HepG2 (cell line): Measurements from ENCODE around the gene SLCO4A1. TPM values are rescaled to one million over a fixed set of nuclear protein-coding genes. Genes with fewer than 3 reads are reported as not detected.

ENCODE experiments used
- CEBPB ChIP-seq: IDR thresholded peaks from 2 replicates; pipeline ENCODE4 v1.6.1; 2011; ENCODE audit warnings: low read depth, low read length, improper control_type of control experiment, borderline replicate concordance
- HOXA5 ChIP-seq: sonication (generic); formaldehyde crosslinking; IDR thresholded peaks from 2 replicates; pipeline ENCODE4 v1.4.0; 2020; ENCODE audit warnings: missing genetic modification reagents
- MIER3 ChIP-seq: IDR thresholded peaks from 2 replicates; pipeline ENCODE4 v1.6.1; 2016; ENCODE audit warnings: missing compliant biosample characterization, borderline replicate concordance
- PAXIP1 ChIP-seq: sonication (generic); formaldehyde crosslinking; conservative IDR thresholded peaks from 2 replicates; pipeline ENCODE4 v1.4.0; 2020; ENCODE audit warnings: mild to moderate bottlenecking, missing genetic modification reagents, moderate library complexity
- PHF5A ChIP-seq: IDR thresholded peaks from one replicate; pipeline ENCODE4 v1.6.1; 2018; ENCODE audit warnings: low read depth, missing genetic modification reagents; ENCODE audit not compliant: unreplicated experiment
- PHF8 ChIP-seq: sonication (generic); formaldehyde crosslinking; IDR thresholded peaks from 2 replicates; pipeline ENCODE4 v1.5.0; 2020; ENCODE audit warnings: missing genetic modification reagents
- ZBTB37 ChIP-seq: sonication (generic); formaldehyde crosslinking; IDR thresholded peaks from 2 replicates; pipeline ENCODE4 v1.4.0; 2020; ENCODE audit warnings: mild to moderate bottlenecking, missing genetic modification reagents
- ZBTB39 ChIP-seq: sonication (generic); formaldehyde crosslinking; IDR thresholded peaks from 2 replicates; pipeline ENCODE4 v1.5.0; 2020; ENCODE audit warnings: missing genetic modification reagents
- ZNF142 ChIP-seq: sonication (generic); formaldehyde crosslinking; IDR thresholded peaks from 2 replicates; pipeline ENCODE4 v1.4.0; 2020; ENCODE audit warnings: missing genetic modification reagents
- ZNF335 ChIP-seq: sonication (generic); formaldehyde crosslinking; IDR thresholded peaks from 2 replicates; pipeline ENCODE4 v1.4.0; 2020; ENCODE audit warnings: missing genetic modification reagents
- ZNF552 ChIP-seq: sonication (generic); formaldehyde crosslinking; IDR thresholded peaks from 2 replicates; pipeline ENCODE4 v1.9.0; 2022; ENCODE audit warnings: missing genetic modification reagents, mild to moderate bottlenecking, borderline replicate concordance
- ZNF580 ChIP-seq: IDR thresholded peaks from 2 replicates; pipeline ENCODE4 v1.6.1; 2016; ENCODE audit warnings: low read depth, borderline replicate concordance
- ZNF614 ChIP-seq: IDR thresholded peaks from 2 replicates; pipeline ENCODE4 v1.6.1; 2018; ENCODE audit warnings: missing biosample characterization, missing genetic modification reagents, inconsistent platforms, borderline replicate concordance
- polyA plus RNA-seq, 8 experiments: library from polyadenylated mRNA; depleted of rRNA in 3 of 8; stranded (reverse) in 7 of 8; unstranded in 1 of 8; fragments of >200 nt; fragmentation: Illumina TruSeq in 4 of 8; extraction: Trizol in 4 of 8; gene quantifications; 2 replicates each; pipeline versions ENCODE4 v1.2.1 to v1.2.3, GENCODE V29; 2011 to 2016; ENCODE audit warnings: low read depth in 4 of 8, missing spikeins in 1 of 8, mixed read lengths in 1 of 8; ENCODE audit not compliant: insufficient read depth in 1 of 8
- total RNA-seq, 5 experiments: library from RNA; depleted of rRNA; stranded (reverse); fragments of >200 nt; fragmentation: Illumina TruSeq; extraction: Trizol; gene quantifications; 2 replicates each; pipeline ENCODE4 v1.2.3, GENCODE V29; 2016; ENCODE audit warnings: low read depth in 1 of 5

SLCO4A1 gene
- total and polyA plus RNA-seq, 2 of the 13 experiments (the other 11 are each of a cell fraction or from before 2014, with no cell fraction given): 55.5 to 112 TPM

GRCh38 chr20:62638055-62638570 lies 4.2 kb upstream of the SLCO4A1 start (continued):
- TF ChIP-seq PHF8 (CRISPR knock-in tag) (peak; percentile 14; the same call in 1 of the 2 replicates), ZBTB37 (CRISPR knock-in tag) (no peak), ZBTB39 (CRISPR knock-in tag) (no peak), ZNF580 (CRISPR knock-in tag) (no peak), MIER3 (CRISPR knock-in tag) (no peak), CEBPB (no peak), ZNF335 (CRISPR knock-in tag) (no peak), ZNF614 (CRISPR knock-in tag) (no peak), PAXIP1 (peak; percentile 42), ZNF552 (CRISPR knock-in tag) (no peak), HOXA5 (CRISPR knock-in tag) (no peak), PHF5A (CRISPR knock-in tag) (no peak), ZNF142 (CRISPR knock-in tag) (no peak)
